Adrenal gland (tissue), 12 donors: ENCODE measurements around the gene MYL12A. TPM values are rescaled to one million over a fixed set of nuclear protein-coding genes. Genes with fewer than 3 reads are reported as not detected.

Source experiments
- DNase-seq, 7 donors: peaks; one replicate each; pipeline ENCODE4 v3.0.0-alpha.2; 2019 to 2020
- H3K27ac ChIP-seq, 5 donors: fragments of 200-600 bp; sonication (generic) in 4 of 5; 1 replicate in 3 of 5; 2 replicates in 2 of 5; pipeline versions ENCODE4 v1.5.1 to v1.8.0; 2016 to 2020; ENCODE audit warnings: mild to moderate bottlenecking in 1 of 5
- H3K27me3 ChIP-seq: fragments of 200-600 bp; 2 replicates; pipeline ENCODE4 v1.8.0; 2021
- H3K36me3 ChIP-seq, 2 donors: fragments of 200-600 bp; replicated peaks in 1 of 2; 1 replicate in 1 of 2; 2 replicates in 1 of 2; pipeline versions ENCODE4 v1.5.1 to v1.8.0; 2018 to 2022
- H3K4me1 ChIP-seq, 2 donors: fragments of 200-600 bp; replicated peaks in 1 of 2; 1 replicate in 1 of 2; 2 replicates in 1 of 2; pipeline versions ENCODE4 v1.5.1 to v1.8.0; 2018 to 2021
- H3K4me3 ChIP-seq, 4 donors: fragments of 200-600 bp; sonication (generic) in 3 of 4; one replicate each; pipeline ENCODE4 v1.5.1; 2016 to 2018
- H3K9me3 ChIP-seq, 3 donors: fragments of 200-600 bp; sonication (generic) in 1 of 3; replicated peaks in 1 of 3; 1 replicate in 2 of 3; 2 replicates in 1 of 3; pipeline versions ENCODE4 v1.5.1 to v1.8.0; 2016 to 2021
- POLR2A ChIP-seq, 2 donors: fragments of 450-650 bp; IDR thresholded peaks; one replicate each; pipeline ENCODE4 v1.6.1; 2017; ENCODE audit warnings: antibody characterized with exemption in 2 of 2, mild to moderate bottlenecking in 2 of 2, moderate library complexity in 1 of 2
- WGBS, 4 donors: extraction: QIAGEN DNeasy Blood & Tissue Kit in 2 of 4; methylation state at CpG; one replicate each; pipeline versions ENCODE4 v1.1.5 to v1.1.7; 2013 to 2017; 5-methylcytosine and 5-hydroxymethylcytosine counted together
- intact Hi-C, 2 donors: fragments of 100-400 bp; cut with DNase I; formaldehyde crosslinking; loops; one replicate each; pipeline versions ENCODE4 v1.14.1 to v1.15.0; 2022 to 2023
- polyA plus RNA-seq, 3 donors: library from polyadenylated mRNA; stranded (reverse); fragments of 200-250 nt in 2 of 3; fragments of 350-450 nt in 1 of 3; fragmentation: Illumina TruSeq in 1 of 3; extraction: RNeasy Lipid Tissue Mini Kit (QIAGEN cat#74804) in 1 of 3; gene quantifications; one replicate each; pipeline ENCODE4 v1.2.3, GENCODE V29; 2013 to 2014
- total RNA-seq, 9 donors: library from RNA; depleted of rRNA in 4 of 9; stranded (reverse); fragments of >200 nt in 4 of 9; fragments of 120-200 nt in 1 of 9; fragmentation: NEBNext Ultra II Directional in 1 of 9; extraction: Animal tissue kit (Norgen Biotek cat#: 25700) in 1 of 9; gene quantifications; one replicate each; pipeline versions ENCODE4 v1.1.0 to v1.2.4, GENCODE V29; 2013 to 2023
- TF ChIP-seq, protein P1 (sequence below), 6 experiments: fragments of 450-650 bp in 4 of 6; fragments of 200-600 bp in 2 of 6; sonication (generic) in 1 of 6; IDR thresholded peaks; 1 replicate in 5 of 6; 2 replicates in 1 of 6; pipeline versions ENCODE4 v1.5.1 to v1.8.0; 2016 to 2021; ENCODE audit warnings: antibody characterized with exemption in 6 of 6, mild to moderate bottlenecking in 2 of 6, moderate library complexity in 1 of 6
- donor health status: healthy with polysubstance abuse.
- donor health status: Bipolar disorder and iron deficiency.
- donor health status: DM: yes; HTN: yes; CAD: no.
- donor health status: DM: no; HTN: no; CAD: no.
- donor health status: DM: no; HTN: no; CAD: no.
- donor health status: DM: yes; HTN: yes; CAD: no.

Gene MYL12A
- total and polyA plus RNA-seq, 12 donors, result 191 to 436 (median 251) TPM

GRCh38 chr18:3248658-3249359 is 1.2 kb downstream of the MYL12A start:
- no peaks in the 10 kb centered on the region for H3K27me3 ChIP-seq
- H3K27ac ChIP-seq, result peak overlapping the region; percentile 69 to 100 (median 97)
- H3K9me3 ChIP-seq, result no peaks in the 10 kb centered on the region
- intact Hi-C loops, result loop anchor here (5.0 to 10.0 kb wide), 2 partner anchors 314 to 317 kb away; no protein-coding TSS in a partner anchor
- 13 to 15% (median 15%) methylated on average over 9 of the region's 9 CpGs for WGBS, 4 donors
- peaks cover 20 to 48% of the 10 kb centered on the region in 2 donors for H3K4me1 ChIP-seq
- peaks cover 0 to 9% of the 10 kb centered on the region in 2 donors for H3K36me3 ChIP-seq
- no peak for DNase-seq
- TF ChIP-seq POLR2A (IDR thresholded peaks at IDR 0.05), result no peak
- TF ChIP-seq, protein P1, sequence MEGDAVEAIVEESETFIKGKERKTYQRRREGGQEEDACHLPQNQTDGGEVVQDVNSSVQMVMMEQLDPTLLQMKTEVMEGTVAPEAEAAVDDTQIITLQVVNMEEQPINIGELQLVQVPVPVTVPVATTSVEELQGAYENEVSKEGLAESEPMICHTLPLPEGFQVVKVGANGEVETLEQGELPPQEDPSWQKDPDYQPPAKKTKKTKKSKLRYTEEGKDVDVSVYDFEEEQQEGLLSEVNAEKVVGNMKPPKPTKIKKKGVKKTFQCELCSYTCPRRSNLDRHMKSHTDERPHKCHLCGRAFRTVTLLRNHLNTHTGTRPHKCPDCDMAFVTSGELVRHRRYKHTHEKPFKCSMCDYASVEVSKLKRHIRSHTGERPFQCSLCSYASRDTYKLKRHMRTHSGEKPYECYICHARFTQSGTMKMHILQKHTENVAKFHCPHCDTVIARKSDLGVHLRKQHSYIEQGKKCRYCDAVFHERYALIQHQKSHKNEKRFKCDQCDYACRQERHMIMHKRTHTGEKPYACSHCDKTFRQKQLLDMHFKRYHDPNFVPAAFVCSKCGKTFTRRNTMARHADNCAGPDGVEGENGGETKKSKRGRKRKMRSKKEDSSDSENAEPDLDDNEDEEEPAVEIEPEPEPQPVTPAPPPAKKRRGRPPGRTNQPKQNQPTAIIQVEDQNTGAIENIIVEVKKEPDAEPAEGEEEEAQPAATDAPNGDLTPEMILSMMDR (IDR thresholded peaks at IDR 0.05), result no peak
- peak overlapping the region; percentile 54 to 93 (median 74) for H3K4me3 ChIP-seq

- WGBS, 4 donors, result 24 to 38% (median 33%) methylated on average over 6 of the region's 6 CpGs
- no peaks in the 10 kb centered on the region for H3K9me3 ChIP-seq
- H3K4me1 ChIP-seq, result peaks cover 20 to 40% of the 10 kb centered on the region in 2 donors
- intact Hi-C loops, result no loop called here
- H3K27ac ChIP-seq, result peak overlapping the region; percentile 19 to 83 (median 57)
- H3K36me3 ChIP-seq, result peaks cover 0 to 26% of the 10 kb centered on the region in 2 donors
- H3K4me3 ChIP-seq, result peak overlapping the region in 1 of 4 donors; percentile 66
- no peak for TF ChIP-seq POLR2A (IDR thresholded peaks at IDR 0.05)
- TF ChIP-seq, protein P1 (IDR thresholded peaks at IDR 0.05), result no peak
- no peak for DNase-seq
- H3K27me3 ChIP-seq, result no peaks in the 10 kb centered on the region
Measured at GRCh38 chr18:3250237-3251107, 2.9 kb downstream of the MYL12A start.

DNA sequence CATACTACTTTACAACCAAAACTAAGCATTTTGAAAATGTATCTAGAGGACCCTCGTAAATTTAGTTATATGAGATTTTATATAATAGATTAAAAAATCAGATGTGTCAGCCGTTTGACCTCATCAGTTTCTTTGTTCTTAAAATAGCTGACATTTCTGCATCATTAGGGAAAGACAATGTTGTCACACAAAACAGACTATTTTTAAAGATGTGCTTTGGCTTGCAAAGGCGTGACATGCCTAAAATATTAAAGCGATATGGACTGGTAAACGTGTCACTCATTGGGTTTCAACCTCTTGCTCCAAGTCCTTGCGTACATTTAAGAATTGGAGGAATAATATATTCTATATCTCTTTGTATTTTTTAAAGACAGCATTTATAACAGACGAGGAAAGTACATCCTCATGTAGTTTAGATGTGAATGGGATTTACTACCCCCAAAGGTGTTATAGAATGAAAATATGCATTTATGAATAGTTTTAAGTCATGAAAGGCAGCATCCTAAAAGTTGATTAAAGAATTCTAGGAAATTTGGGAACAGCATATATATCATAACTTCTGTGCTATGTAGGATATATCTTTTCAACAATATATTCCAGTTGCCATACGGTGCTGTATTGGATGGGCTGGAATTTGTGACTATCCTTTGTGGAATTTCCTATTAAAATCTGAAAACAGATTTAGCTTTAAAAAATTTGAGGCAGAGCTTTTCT is 3.8 kb downstream of the MYL12A start:
- 60 to 63% (median 62%) methylated on average over 8 of the region's 8 CpGs for WGBS, 4 donors
- intact Hi-C loops, result no loop called here
- Histone ChIP-seq H3K4me1 (peaks cover 22 to 39% of the 10 kb centered on the region in 2 donors), H3K4me3 (peak overlapping the region in 1 of 4 donors; percentile 28), H3K27me3 (no peaks in the 10 kb centered on the region), H3K27ac (peak overlapping the region in 3 of 5 donors; percentile 11 to 61 (median 33)), H3K9me3 (no peaks in the 10 kb centered on the region), H3K36me3 (peaks cover 0 to 35% of the 10 kb centered on the region in 2 donors)
- DNase-seq, result no peak
- no peak for TF ChIP-seq POLR2A (IDR thresholded peaks at IDR 0.05)
- TF ChIP-seq, protein P1 (IDR thresholded peaks at IDR 0.05), result no peak

GRCh38 chr18:3251963-3252277 is 4.3 kb downstream of the MYL12A start:
- TF ChIP-seq, protein P1 (IDR thresholded peaks at IDR 0.05), result no peak
- no peak for TF ChIP-seq POLR2A (IDR thresholded peaks at IDR 0.05)
- DNase-seq, result no peak
- Histone ChIP-seq H3K27me3 (no peaks in the 10 kb centered on the region), H3K4me1 (peaks cover 26 to 45% of the 10 kb centered on the region in 2 donors), H3K9me3 (no peaks in the 10 kb centered on the region), H3K36me3 (peaks cover 0 to 39% of the 10 kb centered on the region in 2 donors), H3K27ac (peak overlapping the region in 1 of 5 donors; percentile 33), H3K4me3 (no peak overlapping the region)
- WGBS, 4 donors, result 57 to 67% (median 60%) methylated on average over 3 of the region's 3 CpGs
- intact Hi-C loops, result no loop called here
